ENCODE data around the gene PTPRF.

Gene PTPRF

GRCh38 chr1:43591181-43591580 lies 60.5 kb downstream of the PTPRF start:
- no peak for DNase-seq (ENCODE audit: extremely low read depth, low read depth)
- TF ChIP-seq CTCF (IDR thresholded peaks at IDR 0.05; ENCODE audit: low read depth, low read length, missing control alignments) = no peak
- H3K4me3 ChIP-seq (replicated peaks; ENCODE audit: low read depth, low read length) = no peak overlapping the region

GRCh38 chr1:43592051-43592665 lies 61.5 kb downstream of the PTPRF start:
- no peak for DNase-seq (ENCODE audit: extremely low read depth, low read depth)
- no peak overlapping the region for H3K4me3 ChIP-seq (replicated peaks; ENCODE audit: low read depth, low read length)

GRCh38 chr1:43592974-43593683 lies 62.4 kb downstream of the PTPRF start:
- no peak for DNase-seq (ENCODE audit: extremely low read depth, low read depth)
- H3K4me3 ChIP-seq (replicated peaks; ENCODE audit: low read depth, low read length) = no peak overlapping the region
- TF ChIP-seq CTCF (IDR thresholded peaks at IDR 0.05; ENCODE audit: low read depth, low read length, missing control alignments) = no peak

More at GRCh38 chr1:43592051-43592665, 61.5 kb downstream of the PTPRF start:
- TF ChIP-seq CTCF (IDR thresholded peaks at IDR 0.05; ENCODE audit: low read depth, low read length, missing control alignments) = no peak

- no peak for TF ChIP-seq CTCF (IDR thresholded peaks at IDR 0.05; ENCODE audit: low read depth, low read length, missing control alignments)
- no peak overlapping the region for H3K4me3 ChIP-seq (replicated peaks; ENCODE audit: low read depth, low read length)
- no peak for DNase-seq (ENCODE audit: extremely low read depth, low read depth)
These were observed 65.9 kb downstream of the PTPRF start for GRCh38 chr1:43596579-43596978.

GRCh38 chr1:43597028-43597427 lies 66.3 kb downstream of the PTPRF start:
- TF ChIP-seq CTCF (IDR thresholded peaks at IDR 0.05; ENCODE audit: low read depth, low read length, missing control alignments) = no peak
- no peak overlapping the region for H3K4me3 ChIP-seq (replicated peaks; ENCODE audit: low read depth, low read length)
- no peak for DNase-seq (ENCODE audit: extremely low read depth, low read depth)

GRCh38 chr1:43597721-43598120 lies 67.0 kb downstream of the PTPRF start:
- no peak for DNase-seq (ENCODE audit: extremely low read depth, low read depth)
- TF ChIP-seq CTCF (IDR thresholded peaks at IDR 0.05; ENCODE audit: low read depth, low read length, missing control alignments) = no peak
- H3K4me3 ChIP-seq (replicated peaks; ENCODE audit: low read depth, low read length) = no peak overlapping the region

Measured in HFF-Myc (cell line).